IMR-90 (cell line): Measurements from ENCODE around the gene RENBP.

Experiments used
- MXI1 ChIP-seq: IDR thresholded peaks from 2 replicates; pipeline ENCODE4 v1.6.1; 2012; ENCODE audit warnings: low read depth, mild to moderate bottlenecking, low read length, moderate library complexity, borderline replicate concordance
- POLR2A ChIP-seq: IDR thresholded peaks from 2 replicates; pipeline ENCODE4 v1.6.1; 2012; ENCODE audit warnings: mild to moderate bottlenecking, low read depth, low read length
- RAD21 ChIP-seq: IDR thresholded peaks from 2 replicates; pipeline ENCODE4 v1.6.1; 2012; ENCODE audit warnings: low read length, improper control_type of control experiment
- SMC3 ChIP-seq: fragments of 150-350 bp; IDR thresholded peaks from 2 replicates; pipeline ENCODE4 v1.6.1; 2016; ENCODE audit warnings: low read depth, mild to moderate bottlenecking, antibody characterized with exemption, low read length, moderate library complexity
- TF ChIP-seq, protein P1 (sequence below): conservative IDR thresholded peaks from 2 replicates; pipeline ENCODE4 v1.5.1; 2012; ENCODE audit warnings: mild to moderate bottlenecking, low read depth, low read length, improper control_type of control experiment

DNA sequence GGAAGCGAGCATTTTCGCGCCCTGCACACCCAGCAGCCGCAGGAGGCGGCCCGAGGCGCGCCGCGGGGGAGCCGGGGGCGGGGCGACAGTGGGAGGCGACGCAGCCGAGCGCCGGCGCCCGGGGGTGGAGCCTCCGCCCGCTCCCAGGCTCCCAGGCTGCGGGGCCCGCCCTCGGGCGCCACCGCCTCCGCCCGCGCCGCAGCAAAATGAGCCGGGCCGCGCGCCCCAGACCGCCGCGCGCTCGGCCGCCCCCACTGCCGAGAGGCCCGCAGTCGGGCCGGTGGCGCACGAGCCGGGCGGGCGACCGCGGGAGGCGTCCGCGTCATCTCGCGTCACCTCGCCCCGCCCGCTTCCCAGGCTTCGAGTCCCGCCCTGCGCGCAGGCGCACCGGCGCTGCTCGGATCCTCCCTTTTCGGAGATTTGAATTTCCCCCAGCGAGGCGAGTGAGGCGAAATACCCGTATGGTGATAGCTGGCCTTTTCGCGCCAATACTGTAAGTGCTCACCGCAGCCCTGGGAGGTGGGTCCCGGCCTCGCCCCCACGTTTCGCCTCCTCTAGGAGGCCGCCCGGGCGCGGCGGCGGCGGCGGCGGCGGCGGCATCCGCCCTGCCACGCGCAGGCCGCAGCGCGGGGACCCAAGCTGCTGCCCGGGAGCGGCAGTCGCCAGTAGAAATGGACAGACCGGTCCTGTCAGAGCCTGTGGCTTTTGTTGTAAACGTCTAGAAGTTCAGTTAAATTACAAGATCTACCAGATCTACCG lies 28.1 kb upstream of the RENBP start, which contains the start of gene TMEM187:
- TF ChIP-seq SMC3 (no peak), POLR2A (peak; percentile 45), RAD21 (no peak), MXI1 (no peak)
- TF ChIP-seq, protein P1, sequence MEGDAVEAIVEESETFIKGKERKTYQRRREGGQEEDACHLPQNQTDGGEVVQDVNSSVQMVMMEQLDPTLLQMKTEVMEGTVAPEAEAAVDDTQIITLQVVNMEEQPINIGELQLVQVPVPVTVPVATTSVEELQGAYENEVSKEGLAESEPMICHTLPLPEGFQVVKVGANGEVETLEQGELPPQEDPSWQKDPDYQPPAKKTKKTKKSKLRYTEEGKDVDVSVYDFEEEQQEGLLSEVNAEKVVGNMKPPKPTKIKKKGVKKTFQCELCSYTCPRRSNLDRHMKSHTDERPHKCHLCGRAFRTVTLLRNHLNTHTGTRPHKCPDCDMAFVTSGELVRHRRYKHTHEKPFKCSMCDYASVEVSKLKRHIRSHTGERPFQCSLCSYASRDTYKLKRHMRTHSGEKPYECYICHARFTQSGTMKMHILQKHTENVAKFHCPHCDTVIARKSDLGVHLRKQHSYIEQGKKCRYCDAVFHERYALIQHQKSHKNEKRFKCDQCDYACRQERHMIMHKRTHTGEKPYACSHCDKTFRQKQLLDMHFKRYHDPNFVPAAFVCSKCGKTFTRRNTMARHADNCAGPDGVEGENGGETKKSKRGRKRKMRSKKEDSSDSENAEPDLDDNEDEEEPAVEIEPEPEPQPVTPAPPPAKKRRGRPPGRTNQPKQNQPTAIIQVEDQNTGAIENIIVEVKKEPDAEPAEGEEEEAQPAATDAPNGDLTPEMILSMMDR, result no peak
